Tibial nerve (tissue), 4 donors: ENCODE data around the gene ARHGAP27.
"Not testable (repeated sequence)": the region's sequence is repeated elsewhere in the genome, so short reads cannot be mapped to it uniquely, and the experiment has no call there.

ENCODE experiments used
- EP300 ChIP-seq, 2 donors: sonication (generic); formaldehyde crosslinking; IDR thresholded peaks; one replicate each; pipeline ENCODE4 v1.6.1; 2017; ENCODE audit warnings: antibody characterized with exemption in 2 of 2, mild to moderate bottlenecking in 1 of 2
- POLR2A ChIP-seq, 2 donors: fragments of 450-650 bp; IDR thresholded peaks; one replicate each; pipeline ENCODE4 v1.6.1; 2017; ENCODE audit warnings: antibody characterized with exemption in 2 of 2, mild to moderate bottlenecking in 2 of 2, moderate library complexity in 2 of 2
- TF ChIP-seq, protein P1 (sequence below), 5 experiments: fragments of 200-600 bp in 3 of 5; fragments of 450-650 bp in 2 of 5; sonication (generic) in 3 of 5; IDR thresholded peaks; one replicate each; pipeline ENCODE4 v1.5.1; 2016 to 2019; ENCODE audit warnings: antibody characterized with exemption in 5 of 5, mild to moderate bottlenecking in 3 of 5, moderate library complexity in 2 of 5

DNA sequence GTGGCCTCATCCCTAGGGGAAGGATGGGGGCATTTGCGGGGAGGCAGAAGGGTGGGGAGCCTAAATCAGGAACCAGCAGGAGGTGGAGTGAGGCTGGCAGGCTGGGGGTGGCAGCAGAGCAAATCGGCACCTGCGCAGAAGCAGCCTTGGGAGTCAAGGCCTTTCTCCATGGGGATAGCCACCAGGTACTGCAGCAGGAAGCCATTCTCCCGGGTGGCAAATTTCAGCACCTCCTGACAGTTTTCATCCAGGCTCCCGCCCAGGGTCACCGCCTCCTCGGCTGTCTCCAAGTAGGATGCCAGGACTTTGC is 20.5 kb upstream of the ARHGAP27 start:
- TF ChIP-seq, protein P1, sequence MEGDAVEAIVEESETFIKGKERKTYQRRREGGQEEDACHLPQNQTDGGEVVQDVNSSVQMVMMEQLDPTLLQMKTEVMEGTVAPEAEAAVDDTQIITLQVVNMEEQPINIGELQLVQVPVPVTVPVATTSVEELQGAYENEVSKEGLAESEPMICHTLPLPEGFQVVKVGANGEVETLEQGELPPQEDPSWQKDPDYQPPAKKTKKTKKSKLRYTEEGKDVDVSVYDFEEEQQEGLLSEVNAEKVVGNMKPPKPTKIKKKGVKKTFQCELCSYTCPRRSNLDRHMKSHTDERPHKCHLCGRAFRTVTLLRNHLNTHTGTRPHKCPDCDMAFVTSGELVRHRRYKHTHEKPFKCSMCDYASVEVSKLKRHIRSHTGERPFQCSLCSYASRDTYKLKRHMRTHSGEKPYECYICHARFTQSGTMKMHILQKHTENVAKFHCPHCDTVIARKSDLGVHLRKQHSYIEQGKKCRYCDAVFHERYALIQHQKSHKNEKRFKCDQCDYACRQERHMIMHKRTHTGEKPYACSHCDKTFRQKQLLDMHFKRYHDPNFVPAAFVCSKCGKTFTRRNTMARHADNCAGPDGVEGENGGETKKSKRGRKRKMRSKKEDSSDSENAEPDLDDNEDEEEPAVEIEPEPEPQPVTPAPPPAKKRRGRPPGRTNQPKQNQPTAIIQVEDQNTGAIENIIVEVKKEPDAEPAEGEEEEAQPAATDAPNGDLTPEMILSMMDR (IDR thresholded peaks at IDR 0.05): not testable (repeated sequence)
- TF ChIP-seq EP300, POLR2A (IDR thresholded peaks at IDR 0.05): not testable (repeated sequence)
